Endothelial cell of umbilical vein (primary cell): ENCODE measurements around the gene GFPT2.

Experiments
- POLR2A ChIP-seq: IDR thresholded peaks from 2 replicates; pipeline ENCODE4 v1.6.1; 2012; ENCODE audit warnings: low read depth, mild to moderate bottlenecking, control low read depth, low read length
- TF ChIP-seq, protein P1 (sequence below), 2 donors: IDR thresholded peaks; 1 replicate in 1 of 2; 2 replicates in 1 of 2; pipeline ENCODE4 v1.5.1; 2011; ENCODE audit warnings: low read length in 2 of 2, mild to moderate bottlenecking in 2 of 2, moderate library complexity in 2 of 2, control low read depth in 1 of 2, inconsistent platforms in 1 of 2, low read depth in 1 of 2; ENCODE audit not compliant: insufficient read depth in 1 of 2; ENCODE audit errors: extremely low read depth in 1 of 2
- TF ChIP-seq, protein P2 (sequence below): IDR thresholded peaks from 2 replicates; pipeline ENCODE4 v1.6.1; 2011; ENCODE audit not compliant: insufficient read depth, insufficient read length

DNA sequence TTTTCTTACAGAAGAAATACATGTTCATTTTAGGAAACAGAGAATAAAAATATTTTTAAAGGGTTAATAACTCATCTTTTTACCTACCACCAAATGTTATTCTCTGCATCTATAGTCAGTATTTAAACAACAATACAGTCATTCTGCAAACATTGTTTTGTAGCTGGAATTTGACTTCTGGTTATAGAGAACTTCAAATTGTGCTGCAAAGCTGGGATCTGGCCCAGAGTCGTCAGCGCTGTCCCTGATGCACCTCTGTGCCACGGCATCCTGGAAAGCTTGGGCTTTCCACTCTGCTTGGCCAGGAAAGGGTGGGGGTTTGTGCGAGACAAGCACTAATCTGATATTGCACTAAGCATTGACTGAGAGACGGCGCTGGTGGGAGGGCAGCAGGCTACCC is 5.0 kb upstream of the GFPT2 start:
- TF ChIP-seq, protein P1, sequence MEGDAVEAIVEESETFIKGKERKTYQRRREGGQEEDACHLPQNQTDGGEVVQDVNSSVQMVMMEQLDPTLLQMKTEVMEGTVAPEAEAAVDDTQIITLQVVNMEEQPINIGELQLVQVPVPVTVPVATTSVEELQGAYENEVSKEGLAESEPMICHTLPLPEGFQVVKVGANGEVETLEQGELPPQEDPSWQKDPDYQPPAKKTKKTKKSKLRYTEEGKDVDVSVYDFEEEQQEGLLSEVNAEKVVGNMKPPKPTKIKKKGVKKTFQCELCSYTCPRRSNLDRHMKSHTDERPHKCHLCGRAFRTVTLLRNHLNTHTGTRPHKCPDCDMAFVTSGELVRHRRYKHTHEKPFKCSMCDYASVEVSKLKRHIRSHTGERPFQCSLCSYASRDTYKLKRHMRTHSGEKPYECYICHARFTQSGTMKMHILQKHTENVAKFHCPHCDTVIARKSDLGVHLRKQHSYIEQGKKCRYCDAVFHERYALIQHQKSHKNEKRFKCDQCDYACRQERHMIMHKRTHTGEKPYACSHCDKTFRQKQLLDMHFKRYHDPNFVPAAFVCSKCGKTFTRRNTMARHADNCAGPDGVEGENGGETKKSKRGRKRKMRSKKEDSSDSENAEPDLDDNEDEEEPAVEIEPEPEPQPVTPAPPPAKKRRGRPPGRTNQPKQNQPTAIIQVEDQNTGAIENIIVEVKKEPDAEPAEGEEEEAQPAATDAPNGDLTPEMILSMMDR (IDR thresholded peaks at IDR 0.05; ENCODE audit: extremely low read depth in 1 of 2, insufficient read depth in 1 of 2, low read depth in 1 of 2, low read length in 2 of 2) = no peak
- no peak for TF ChIP-seq POLR2A
- TF ChIP-seq, protein P2, sequence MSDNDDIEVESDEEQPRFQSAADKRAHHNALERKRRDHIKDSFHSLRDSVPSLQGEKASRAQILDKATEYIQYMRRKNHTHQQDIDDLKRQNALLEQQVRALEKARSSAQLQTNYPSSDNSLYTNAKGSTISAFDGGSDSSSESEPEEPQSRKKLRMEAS = no peak
